ENCODE results near the gene MFSD12. TPM values are rescaled to one million over a fixed set of nuclear protein-coding genes. Genes with fewer than 3 reads are reported as not detected.
A peak's percentile ranks its signal among the peaks of the same experiment; 100 is the strongest.

The MFSD12 gene
- polyA plus RNA-seq, 3 donors, result 47.9 to 150 (median 55.5) TPM

GRCh38 chr19:3591876-3592613 is 34.7 kb upstream of the MFSD12 start:
- H3K36me3 ChIP-seq (replicated peaks in 1 of 2; ENCODE audit: control insufficient read depth in 1 of 2, insufficient read depth in 2 of 2, low read length in 2 of 2), result no peaks in the 10 kb centered on the region
- no peak overlapping the region for H3K4me3 ChIP-seq (replicated peaks in 1 of 3; ENCODE audit: low read depth in 2 of 3, low read length in 3 of 3)
- no peaks in the 10 kb centered on the region for H3K36me3 Mint-ChIP-seq
- no peaks in the 10 kb centered on the region for H3K4me1 Mint-ChIP-seq
- H3K9me3 ChIP-seq (replicated peaks in 1 of 2; ENCODE audit: control insufficient read depth in 1 of 2, insufficient read depth in 1 of 2, low read length in 2 of 2), result peaks cover 5 to 12% of the 10 kb centered on the region in 2 donors
- H3K9ac ChIP-seq (ENCODE audit: insufficient read depth, low read length, poor library complexity, severe bottlenecking), result no peak overlapping the region
- H3K9me3 Mint-ChIP-seq, result peaks cover 5 to 18% (median 11%) of the 10 kb centered on the region in 7 donors
- no peak overlapping the region for H2AFZ ChIP-seq (ENCODE audit: insufficient read depth, low read depth, low read length, poor library complexity, severe bottlenecking)
- WGBS (ENCODE audit: insufficient coverage), result 98% methylated on average over 9 of the region's 9 CpGs
- intact Hi-C loops (cut with micrococcal nuclease), result no loop called here
- H3K4me3 Mint-ChIP-seq, result no peak overlapping the region
- H4K20me1 ChIP-seq (ENCODE audit: insufficient read depth, low read length), result no peaks in the 10 kb centered on the region
- DNase-seq, result no peak
- no peak overlapping the region for H3K27ac ChIP-seq (ENCODE audit: low read depth in 1 of 2, low read length in 2 of 2)
- no peaks in the 10 kb centered on the region for H3K27me3 ChIP-seq (ENCODE audit: control insufficient read depth in 2 of 2, insufficient read depth in 2 of 2, low read length in 2 of 2)
- no peaks in the 10 kb centered on the region for H3K79me2 ChIP-seq (ENCODE audit: insufficient read depth, low read length)
- H3K27ac Mint-ChIP-seq, result no peak overlapping the region
- H3K4me2 ChIP-seq (replicated peaks; ENCODE audit: extremely low read depth, low read length, poor library complexity, severe bottlenecking), result no peak overlapping the region
- peaks cover 4 to 11% (median 6%) of the 10 kb centered on the region in 3 donors for H3K27me3 Mint-ChIP-seq (ENCODE audit: low read depth in 3 of 3)
- TF ChIP-seq CTCF (IDR thresholded peaks at IDR 0.05), result no peak
- no peaks in the 10 kb centered on the region for H3K4me1 ChIP-seq (ENCODE audit: control insufficient read depth in 1 of 2, insufficient read depth in 2 of 2, low read length in 2 of 2)

GRCh38 chr19:3590991-3591659 is 33.7 kb upstream of the MFSD12 start:
- H3K9me3 Mint-ChIP-seq, result peaks cover 5 to 18% (median 11%) of the 10 kb centered on the region in 7 donors
- no peaks in the 10 kb centered on the region for H4K20me1 ChIP-seq (ENCODE audit: insufficient read depth, low read length)
- H3K4me1 ChIP-seq (ENCODE audit: control insufficient read depth in 1 of 2, insufficient read depth in 2 of 2, low read length in 2 of 2), result peaks cover 0 to under 1% of the 10 kb centered on the region in 2 donors
- WGBS (ENCODE audit: insufficient coverage), result 95% methylated on average over 7 of the region's 8 CpGs
- no peak overlapping the region for H2AFZ ChIP-seq (ENCODE audit: insufficient read depth, low read depth, low read length, poor library complexity, severe bottlenecking)
- H3K27ac ChIP-seq (ENCODE audit: low read depth in 1 of 2, low read length in 2 of 2), result no peak overlapping the region
- intact Hi-C loops (cut with micrococcal nuclease), result no loop called here
- H3K9me3 ChIP-seq (replicated peaks in 1 of 2; ENCODE audit: control insufficient read depth in 1 of 2, insufficient read depth in 1 of 2, low read length in 2 of 2), result peaks cover 5 to 12% of the 10 kb centered on the region in 2 donors
- H3K36me3 ChIP-seq (replicated peaks in 1 of 2; ENCODE audit: control insufficient read depth in 1 of 2, insufficient read depth in 2 of 2, low read length in 2 of 2), result no peaks in the 10 kb centered on the region
- peaks cover 8 to 17% (median 12%) of the 10 kb centered on the region in 3 donors for H3K27me3 Mint-ChIP-seq (ENCODE audit: low read depth in 3 of 3)
- H3K4me1 Mint-ChIP-seq, result no peaks in the 10 kb centered on the region
- H3K4me3 Mint-ChIP-seq, result no peak overlapping the region
- no peak overlapping the region for H3K4me2 ChIP-seq (replicated peaks; ENCODE audit: extremely low read depth, low read length, poor library complexity, severe bottlenecking)
- H3K27ac Mint-ChIP-seq, result peak overlapping the region in 1 of 7 donors; percentile 64
- peaks cover 0 to 4% of the 10 kb centered on the region in 2 donors for H3K27me3 ChIP-seq (ENCODE audit: control insufficient read depth in 2 of 2, insufficient read depth in 2 of 2, low read length in 2 of 2)
- no peak overlapping the region for H3K9ac ChIP-seq (ENCODE audit: insufficient read depth, low read length, poor library complexity, severe bottlenecking)
- no peak overlapping the region for H3K4me3 ChIP-seq (replicated peaks in 1 of 3; ENCODE audit: low read depth in 2 of 3, low read length in 3 of 3)
- no peak for TF ChIP-seq CTCF (IDR thresholded peaks at IDR 0.05)
- no peaks in the 10 kb centered on the region for H3K36me3 Mint-ChIP-seq
- no peaks in the 10 kb centered on the region for H3K79me2 ChIP-seq (ENCODE audit: insufficient read depth, low read length)
- DNase-seq, result no peak
